ENCODE results near the gene CDC23. TPM values are rescaled to one million over a fixed set of nuclear protein-coding genes. Genes with fewer than 3 reads are reported as not detected.

Gene CDC23
- total RNA-seq, 2 experiments from 2014 or later: 45.0 to 46.7 TPM

GRCh38 chr5:138230261-138230660 lies 17.1 kb upstream of the CDC23 start:
- CTCF ChIA-PET (ENCODE audit: unreplicated experiment): no interaction called here
- Histone ChIP-seq H2AFZ (ENCODE audit: low read length) (no peak overlapping the region), H3K27ac (ENCODE audit: low read depth, low read length, poor library complexity, severe bottlenecking) (no peak overlapping the region), H4K20me1 (ENCODE audit: insufficient read depth, low read length) (no peaks in the 10 kb centered on the region), H3K4me3 (ENCODE audit: low read depth, low read length, poor library complexity, severe bottlenecking) (no peak overlapping the region), H3K4me1 (ENCODE audit: insufficient read depth, low read length, poor library complexity, severe bottlenecking) (no peaks in the 10 kb centered on the region), H3K9me3 (ENCODE audit: low read length) (peaks cover 13% of the 10 kb centered on the region; the same call in 1 of the 2 replicates), H3K4me2 (ENCODE audit: low read length) (no peak overlapping the region), H3K36me3 (ENCODE audit: insufficient read depth, low read length) (no peaks in the 10 kb centered on the region), H3K79me2 (ENCODE audit: insufficient read depth, low read depth, low read length) (no peaks in the 10 kb centered on the region), H3K9me2 (ENCODE audit: insufficient read depth, low read length) (no peaks in the 10 kb centered on the region)
- intact Hi-C loops (cut with micrococcal nuclease; ENCODE audit: unreplicated experiment): no loop called here
- POLR2A ChIA-PET: interaction anchor here (0.7 kb wide), 1 partner anchor 60 kb away, joined by 3 read pairs; no protein-coding TSS in a partner anchor
- no peak for DNase-seq (ENCODE audit: low spot score)
- no TSS peak for BruUV-seq (replicated peaks)
- TF ChIP-seq CTCF (conservative IDR thresholded peaks at IDR 0.05; ENCODE audit: low read length) (no peak), EZH2phosphoT487 (IDR thresholded peaks at IDR 0.05; ENCODE audit: borderline replicate concordance, low read depth, low read length) (no peak)

DNA sequence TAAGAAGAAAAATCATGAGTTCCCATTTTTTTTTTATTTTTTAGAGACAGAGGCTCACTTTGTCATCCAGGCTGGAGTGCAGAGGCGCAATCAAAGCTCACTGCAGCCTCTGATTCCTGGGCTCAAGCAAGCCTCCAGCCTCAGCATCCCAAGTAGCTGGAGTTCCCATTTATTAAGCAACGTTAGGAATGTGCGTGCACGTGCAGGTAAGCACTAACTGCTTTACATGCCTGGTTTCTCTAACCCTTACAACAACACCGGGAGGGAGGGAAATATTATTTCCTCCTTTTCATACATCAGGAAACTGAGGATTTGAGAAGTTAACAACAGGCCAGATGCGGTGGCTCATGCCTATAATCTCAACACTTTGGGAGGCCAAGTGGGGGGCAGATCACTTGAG lies 16.3 kb upstream of the CDC23 start:
- Histone ChIP-seq H3K27ac (ENCODE audit: low read depth, low read length, poor library complexity, severe bottlenecking) (no peak overlapping the region), H3K36me3 (ENCODE audit: insufficient read depth, low read length) (no peaks in the 10 kb centered on the region), H3K4me1 (ENCODE audit: insufficient read depth, low read length, poor library complexity, severe bottlenecking) (no peaks in the 10 kb centered on the region), H3K9me2 (ENCODE audit: insufficient read depth, low read length) (no peaks in the 10 kb centered on the region), H2AFZ (ENCODE audit: low read length) (no peak overlapping the region), H3K9me3 (ENCODE audit: low read length) (peaks cover 13% of the 10 kb centered on the region; the same call in 1 of the 2 replicates), H3K4me2 (ENCODE audit: low read length) (no peak overlapping the region), H3K4me3 (ENCODE audit: low read depth, low read length, poor library complexity, severe bottlenecking) (no peak overlapping the region), H3K79me2 (ENCODE audit: insufficient read depth, low read depth, low read length) (no peaks in the 10 kb centered on the region), H4K20me1 (ENCODE audit: insufficient read depth, low read length) (no peaks in the 10 kb centered on the region)
- intact Hi-C loops (cut with micrococcal nuclease; ENCODE audit: unreplicated experiment): no loop called here
- CTCF ChIA-PET (ENCODE audit: unreplicated experiment): no interaction called here
- TF ChIP-seq EZH2phosphoT487 (IDR thresholded peaks at IDR 0.05; ENCODE audit: borderline replicate concordance, low read depth, low read length): no peak
- no peak for TF ChIP-seq CTCF (conservative IDR thresholded peaks at IDR 0.05; ENCODE audit: low read length)
- DNase-seq (ENCODE audit: low spot score): no peak
- BruUV-seq (replicated peaks): no TSS peak
- POLR2A ChIA-PET: interaction anchor here (0.6 kb wide), 1 partner anchor 10 kb away, joined by 3 read pairs; no protein-coding TSS in a partner anchor

- no peak overlapping the region for H2AFZ ChIP-seq (ENCODE audit: low read length)
- ChIA-PET POLR2A (interaction anchor here (0.6 kb wide), 1 partner anchor 75 kb away, joined by 3 read pairs; no protein-coding TSS in a partner anchor), CTCF (ENCODE audit: unreplicated experiment) (no interaction called here)
- H3K9me2 ChIP-seq (ENCODE audit: insufficient read depth, low read length): no peaks in the 10 kb centered on the region
- TF ChIP-seq EZH2phosphoT487 (IDR thresholded peaks at IDR 0.05; ENCODE audit: borderline replicate concordance, low read depth, low read length): no peak
- no peak overlapping the region for H3K27ac ChIP-seq (ENCODE audit: low read depth, low read length, poor library complexity, severe bottlenecking)
- intact Hi-C loops (cut with micrococcal nuclease; ENCODE audit: unreplicated experiment): no loop called here
- no peaks in the 10 kb centered on the region for H3K79me2 ChIP-seq (ENCODE audit: insufficient read depth, low read depth, low read length)
- no peaks in the 10 kb centered on the region for H3K36me3 ChIP-seq (ENCODE audit: insufficient read depth, low read length)
- H3K4me3 ChIP-seq (ENCODE audit: low read depth, low read length, poor library complexity, severe bottlenecking): no peak overlapping the region
- no peak for DNase-seq (ENCODE audit: low spot score)
- no peaks in the 10 kb centered on the region for H3K4me1 ChIP-seq (ENCODE audit: insufficient read depth, low read length, poor library complexity, severe bottlenecking)
- H3K9me3 ChIP-seq (ENCODE audit: low read length): peaks cover 13% of the 10 kb centered on the region; the same call in 1 of the 2 replicates
- H3K4me2 ChIP-seq (ENCODE audit: low read length): no peak overlapping the region
- no peaks in the 10 kb centered on the region for H4K20me1 ChIP-seq (ENCODE audit: insufficient read depth, low read length)
- BruUV-seq (replicated peaks): no TSS peak
Observed at GRCh38 chr5:138226910-138227309, 13.8 kb upstream of the CDC23 start.
